ENCODE results near the gene ATP5ME. TPM values are rescaled to one million over a fixed set of nuclear protein-coding genes. Genes with fewer than 3 reads are reported as not detected.
A peak's percentile ranks its signal among the peaks of the same experiment; 100 is the strongest.

ATP5ME gene
- total RNA-seq, 1 donor: 60.8 TPM

- no peak overlapping the region for H3K27ac ChIP-seq (ENCODE audit: low read depth, low read length)
- H3K4me1 ChIP-seq (ENCODE audit: insufficient read depth, low read length): no peaks in the 10 kb centered on the region
- H3K9me3 ChIP-seq (ENCODE audit: low read depth, low read length): no peaks in the 10 kb centered on the region
- no peaks in the 10 kb centered on the region for H3K79me2 ChIP-seq (ENCODE audit: insufficient read depth, low read length)
- TF ChIP-seq CTCF (IDR thresholded peaks at IDR 0.05; ENCODE audit: extremely low read depth, low read depth, low read length): no peak
- no peak overlapping the region for H3K4me2 ChIP-seq (ENCODE audit: insufficient read depth, low read length)
- DNase-seq (ENCODE audit: insufficient read length, low spot score, missing footprints): peak; percentile 88
- H3K27me3 ChIP-seq (ENCODE audit: insufficient read depth, low read length): no peaks in the 10 kb centered on the region
- no peaks in the 10 kb centered on the region for H4K20me1 ChIP-seq (ENCODE audit: insufficient read depth, low read length)
- H3K4me3 ChIP-seq (ENCODE audit: insufficient read depth, low read length): no peak overlapping the region
- no peaks in the 10 kb centered on the region for H3K36me3 ChIP-seq (ENCODE audit: insufficient read depth, low read length)
- no peak overlapping the region for H2AFZ ChIP-seq (ENCODE audit: low read length)
Measured at GRCh38 chr4:654871-655463, 19.1 kb downstream of the ATP5ME start.

GRCh38 chr4:654503-654845, 19.6 kb downstream of the ATP5ME start:
- Histone ChIP-seq H3K4me3 (ENCODE audit: insufficient read depth, low read length) (no peak overlapping the region), H3K4me1 (ENCODE audit: insufficient read depth, low read length) (no peaks in the 10 kb centered on the region), H3K27ac (ENCODE audit: low read depth, low read length) (no peak overlapping the region), H4K20me1 (ENCODE audit: insufficient read depth, low read length) (no peaks in the 10 kb centered on the region), H3K4me2 (ENCODE audit: insufficient read depth, low read length) (no peak overlapping the region), H3K36me3 (ENCODE audit: insufficient read depth, low read length) (no peaks in the 10 kb centered on the region), H3K9me3 (ENCODE audit: low read depth, low read length) (no peaks in the 10 kb centered on the region), H3K79me2 (ENCODE audit: insufficient read depth, low read length) (no peaks in the 10 kb centered on the region), H2AFZ (ENCODE audit: low read length) (no peak overlapping the region), H3K27me3 (ENCODE audit: insufficient read depth, low read length) (no peaks in the 10 kb centered on the region)
- no peak for TF ChIP-seq CTCF (IDR thresholded peaks at IDR 0.05; ENCODE audit: extremely low read depth, low read depth, low read length)
- peak; percentile 61 for DNase-seq (ENCODE audit: insufficient read length, low spot score, missing footprints)

GRCh38 chr4:653831-654502, 20.1 kb downstream of the ATP5ME start:
- DNase-seq (ENCODE audit: insufficient read length, low spot score, missing footprints): peak; percentile 69
- H3K4me3 ChIP-seq (ENCODE audit: insufficient read depth, low read length): no peak overlapping the region
- no peak overlapping the region for H2AFZ ChIP-seq (ENCODE audit: low read length)
- H4K20me1 ChIP-seq (ENCODE audit: insufficient read depth, low read length): no peaks in the 10 kb centered on the region
- no peaks in the 10 kb centered on the region for H3K9me3 ChIP-seq (ENCODE audit: low read depth, low read length)
- no peaks in the 10 kb centered on the region for H3K79me2 ChIP-seq (ENCODE audit: insufficient read depth, low read length)
- no peaks in the 10 kb centered on the region for H3K27me3 ChIP-seq (ENCODE audit: insufficient read depth, low read length)
- no peak overlapping the region for H3K27ac ChIP-seq (ENCODE audit: low read depth, low read length)
- H3K4me2 ChIP-seq (ENCODE audit: insufficient read depth, low read length): no peak overlapping the region
- H3K36me3 ChIP-seq (ENCODE audit: insufficient read depth, low read length): no peaks in the 10 kb centered on the region
- no peak for TF ChIP-seq CTCF (IDR thresholded peaks at IDR 0.05; ENCODE audit: extremely low read depth, low read depth, low read length)
- no peaks in the 10 kb centered on the region for H3K4me1 ChIP-seq (ENCODE audit: insufficient read depth, low read length)

GRCh38 chr4:653080-653821, 20.8 kb downstream of the ATP5ME start:
- Histone ChIP-seq H3K36me3 (ENCODE audit: insufficient read depth, low read length) (no peaks in the 10 kb centered on the region), H3K27ac (ENCODE audit: low read depth, low read length) (no peak overlapping the region), H3K4me3 (ENCODE audit: insufficient read depth, low read length) (no peak overlapping the region), H3K4me1 (ENCODE audit: insufficient read depth, low read length) (no peaks in the 10 kb centered on the region), H3K27me3 (ENCODE audit: insufficient read depth, low read length) (no peaks in the 10 kb centered on the region), H4K20me1 (ENCODE audit: insufficient read depth, low read length) (no peaks in the 10 kb centered on the region), H2AFZ (ENCODE audit: low read length) (no peak overlapping the region), H3K4me2 (ENCODE audit: insufficient read depth, low read length) (no peak overlapping the region), H3K79me2 (ENCODE audit: insufficient read depth, low read length) (no peaks in the 10 kb centered on the region), H3K9me3 (ENCODE audit: low read depth, low read length) (no peaks in the 10 kb centered on the region)
- DNase-seq (ENCODE audit: insufficient read length, low spot score, missing footprints): peak; percentile 85
- TF ChIP-seq CTCF (IDR thresholded peaks at IDR 0.05; ENCODE audit: extremely low read depth, low read depth, low read length): no peak
